ENCODE data around the gene NPB. TPM values are rescaled to one million over a fixed set of nuclear protein-coding genes. Genes with fewer than 3 reads are reported as not detected.

NPB gene
- total and polyA plus RNA-seq, 5 donors: 0.14 to 0.53 (median 0.32) TPM

DNA sequence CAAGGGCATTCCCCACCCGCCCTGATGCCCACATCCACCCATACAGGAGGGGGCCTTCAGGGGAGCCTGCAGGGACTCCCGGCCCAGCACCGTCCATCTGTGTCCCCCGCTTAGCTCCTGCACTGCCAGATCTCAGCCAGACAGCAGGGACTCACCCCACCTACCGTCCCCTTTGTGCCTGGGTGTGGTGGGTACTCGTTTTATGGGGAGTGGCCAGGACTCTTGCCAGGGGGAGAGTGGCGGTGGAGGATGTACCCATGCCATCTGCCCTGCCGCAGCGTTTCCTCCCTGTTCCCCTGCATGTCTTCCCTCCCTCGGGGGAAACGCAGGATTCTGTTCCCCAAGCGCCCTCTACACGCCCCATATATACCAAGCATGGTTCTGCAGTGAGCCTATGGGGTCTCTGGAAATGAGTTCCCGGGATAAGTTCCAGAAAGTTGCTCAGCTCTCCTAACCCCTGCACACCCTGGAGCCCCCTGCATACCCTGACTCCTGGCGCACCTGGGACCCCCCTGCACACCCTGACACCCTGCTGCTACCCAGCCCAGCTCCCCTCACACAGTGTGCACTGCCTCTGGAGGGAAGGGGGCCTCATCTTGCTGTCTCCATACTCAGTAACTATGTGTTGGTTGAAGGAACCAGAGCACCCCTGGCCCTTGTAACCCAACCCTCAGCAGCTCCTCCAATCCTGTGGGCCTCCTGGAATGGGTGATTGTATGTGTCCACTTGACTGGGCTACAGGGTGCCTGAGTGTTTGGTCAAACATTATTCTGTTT lies 29.7 kb downstream of the NPB start:
- Histone ChIP-seq H3K9me3 (ENCODE audit: control insufficient read depth, low read length) (no peaks in the 10 kb centered on the region), H3K4me3 (ENCODE audit: low read length) (no peak overlapping the region), H3K27ac (ENCODE audit: low read length) (no peak overlapping the region), H3K27me3 (ENCODE audit: control insufficient read depth, insufficient read depth) (no peaks in the 10 kb centered on the region), H3K4me1 (ENCODE audit: control insufficient read depth, insufficient read depth, low read length) (no peaks in the 10 kb centered on the region)
- ATAC-seq (no peak), DNase-seq (peak in 1 of 3 donors; percentile 21)
- intact Hi-C loops (cut with DNase I): no loop called here
- WGBS: 36% methylated on average over 15 of the region's 15 CpGs

DNA sequence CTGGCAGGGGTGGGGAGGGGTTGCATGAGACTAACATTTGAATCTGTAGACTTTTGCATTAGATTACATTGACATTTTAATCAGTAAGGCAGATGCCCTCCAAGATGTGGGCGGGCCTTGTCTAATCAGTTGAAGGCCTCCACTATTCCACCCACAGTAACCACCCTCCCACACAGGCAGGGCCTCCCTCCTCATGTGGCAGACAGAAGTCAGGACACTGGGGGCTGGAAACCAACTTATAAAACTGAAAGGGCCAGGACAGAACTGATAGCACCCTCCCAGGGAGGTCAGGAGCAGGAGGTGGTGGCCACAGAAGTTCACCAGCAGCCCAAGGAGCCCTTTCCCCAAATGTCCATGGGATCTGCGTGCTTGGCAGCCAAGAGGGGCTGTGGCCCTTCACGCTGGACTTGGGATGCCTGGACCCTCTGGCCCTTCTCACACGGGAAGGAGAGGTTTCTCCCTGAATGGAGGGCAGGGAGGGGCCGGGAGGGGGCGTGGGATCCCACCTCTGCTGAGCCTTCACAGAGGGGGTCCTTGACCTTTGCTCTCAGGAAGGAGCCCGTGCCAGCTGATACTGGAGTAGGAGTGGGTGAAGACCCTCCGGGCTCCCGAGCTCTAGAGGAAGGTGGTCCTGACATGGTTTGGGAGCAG lies 30.4 kb downstream of the NPB start:
- DNase-seq (peak in 1 of 3 donors; percentile 47), ATAC-seq (no peak)
- H3K27ac ChIP-seq (ENCODE audit: low read length): no peak overlapping the region
- H3K27me3 ChIP-seq (ENCODE audit: control insufficient read depth, insufficient read depth): no peaks in the 10 kb centered on the region
- no peaks in the 10 kb centered on the region for H3K9me3 ChIP-seq (ENCODE audit: control insufficient read depth, low read length)
- no peak overlapping the region for H3K4me3 ChIP-seq (ENCODE audit: low read length)
- 80% methylated on average over 9 of the region's 9 CpGs for WGBS
- intact Hi-C loops (cut with DNase I): no loop called here
- H3K4me1 ChIP-seq (ENCODE audit: control insufficient read depth, insufficient read depth, low read length): no peaks in the 10 kb centered on the region

DNA sequence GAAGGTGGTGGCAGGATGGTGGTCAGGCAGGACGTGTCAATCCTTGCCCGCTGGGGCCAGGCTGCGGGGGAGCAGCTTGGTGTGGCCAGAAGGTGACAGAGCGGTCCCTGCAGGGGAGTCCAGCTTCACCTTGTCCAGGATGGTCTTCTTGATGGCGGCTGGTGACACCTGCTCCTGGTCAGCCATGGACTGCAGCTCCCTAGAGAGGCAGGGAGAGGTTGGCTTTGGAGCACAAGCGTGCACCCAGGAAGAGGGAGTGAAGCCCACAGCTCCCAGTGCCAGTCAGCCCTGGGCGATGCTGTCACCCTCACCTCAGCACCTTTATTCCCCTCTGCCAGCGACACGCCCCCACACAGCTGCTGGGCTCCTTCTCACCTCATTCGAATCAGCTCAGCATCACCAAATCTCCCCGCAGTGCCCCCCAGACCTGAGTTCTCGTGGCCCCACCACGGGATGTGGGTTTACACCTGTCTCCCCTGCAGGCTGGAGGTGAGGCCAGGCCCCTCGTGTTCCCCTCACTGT lies 31.2 kb downstream of the NPB start:
- H3K27me3 ChIP-seq (ENCODE audit: control insufficient read depth, insufficient read depth): no peaks in the 10 kb centered on the region
- ATAC-seq (no peak), DNase-seq (peak in 2 of 3 donors; percentile 28 to 50)
- 87% methylated on average over 14 of the region's 14 CpGs for WGBS
- no peak overlapping the region for H3K4me3 ChIP-seq (ENCODE audit: low read length)
- H3K4me1 ChIP-seq (ENCODE audit: control insufficient read depth, insufficient read depth, low read length): no peaks in the 10 kb centered on the region
- H3K9me3 ChIP-seq (ENCODE audit: control insufficient read depth, low read length): no peaks in the 10 kb centered on the region
- no peak overlapping the region for H3K27ac ChIP-seq (ENCODE audit: low read length)
- intact Hi-C loops (cut with DNase I): no loop called here

DNA sequence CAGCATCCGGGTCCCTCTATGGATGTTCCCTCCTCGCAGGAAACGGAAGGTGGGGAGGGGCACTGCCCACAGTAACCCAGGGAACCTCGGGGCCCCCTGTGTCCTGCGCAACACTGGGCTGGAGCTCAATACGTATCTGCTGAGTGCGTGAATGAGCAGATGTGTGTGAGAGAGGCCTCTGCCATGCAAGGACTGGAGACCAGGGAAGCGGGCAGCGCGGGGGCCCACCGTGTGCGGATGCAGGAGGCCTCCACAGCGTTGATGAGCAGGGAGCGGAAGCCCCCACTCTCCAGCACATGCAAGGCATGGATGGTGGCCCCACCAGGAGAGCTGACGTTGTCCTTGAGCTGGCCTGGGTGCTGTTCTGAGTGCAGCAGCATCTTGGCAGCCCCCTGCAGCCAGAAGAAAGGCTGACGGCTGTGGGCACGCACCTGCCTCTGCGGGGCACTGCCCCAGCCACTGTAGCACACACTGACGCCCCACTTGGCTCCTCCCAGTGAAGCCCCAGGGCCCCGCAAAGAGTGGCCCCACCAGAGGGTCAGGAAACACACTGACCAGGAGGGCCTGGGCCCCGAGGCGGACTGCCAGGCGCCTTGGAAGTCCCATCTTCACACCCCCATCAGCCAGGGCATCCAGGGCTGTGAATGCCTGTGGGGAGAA lies 32.2 kb downstream of the NPB start:
- no peak overlapping the region for H3K27ac ChIP-seq (ENCODE audit: low read length)
- intact Hi-C loops (cut with DNase I): no loop called here
- H3K9me3 ChIP-seq (ENCODE audit: control insufficient read depth, low read length): no peaks in the 10 kb centered on the region
- no peaks in the 10 kb centered on the region for H3K4me1 ChIP-seq (ENCODE audit: control insufficient read depth, insufficient read depth, low read length)
- DNase-seq: peak in 1 of 3 donors; percentile 56
- 86% methylated on average over 23 of the region's 23 CpGs for WGBS
- no peak for ATAC-seq
- no peak overlapping the region for H3K4me3 ChIP-seq (ENCODE audit: low read length)
- no peaks in the 10 kb centered on the region for H3K27me3 ChIP-seq (ENCODE audit: control insufficient read depth, insufficient read depth)

DNA sequence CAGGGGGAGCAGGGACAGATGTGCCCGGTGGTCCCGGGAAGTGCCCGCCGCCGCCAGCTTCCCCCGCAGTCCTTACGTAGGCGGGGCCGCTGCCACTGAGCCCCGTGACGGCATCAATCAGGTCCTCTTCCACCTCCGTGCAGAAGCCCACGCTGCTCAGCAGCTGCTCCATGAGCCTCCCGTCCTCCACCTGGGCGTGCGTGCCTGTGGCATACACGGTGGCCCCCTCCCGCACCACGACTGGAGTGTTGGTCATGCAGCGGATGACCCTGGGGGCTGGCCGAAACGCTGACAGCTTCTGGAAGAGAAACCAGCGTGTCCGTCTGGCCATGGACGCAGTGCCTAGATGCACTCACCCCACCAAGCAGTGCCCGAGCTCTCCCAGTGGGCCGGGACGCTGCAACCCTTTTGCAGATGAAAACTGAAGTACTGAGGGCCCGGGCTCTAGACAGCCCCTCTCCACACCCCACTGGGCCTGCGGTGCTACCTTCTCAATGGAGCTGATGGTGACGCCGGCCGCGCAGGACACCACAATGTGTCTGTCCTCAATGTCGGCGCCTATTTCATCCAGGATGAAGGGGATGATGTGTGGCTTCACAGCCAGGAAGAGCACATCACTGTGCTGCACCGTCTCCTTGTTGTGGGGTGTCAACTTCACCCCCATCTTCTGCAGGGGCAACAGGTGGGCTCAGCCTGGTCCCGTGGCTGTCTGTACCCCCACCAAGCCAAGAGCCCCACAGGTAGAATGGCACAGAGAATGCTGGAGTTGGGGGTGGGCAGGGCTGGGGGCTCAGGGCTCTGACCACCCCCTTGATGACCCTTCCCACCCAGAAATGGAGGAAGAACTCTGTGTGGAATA lies 33.0 kb downstream of the NPB start:
- no peaks in the 10 kb centered on the region for H3K27me3 ChIP-seq (ENCODE audit: control insufficient read depth, insufficient read depth)
- no peak overlapping the region for H3K27ac ChIP-seq (ENCODE audit: low read length)
- ATAC-seq (no peak), DNase-seq (no peak)
- WGBS: 92% methylated on average over 38 of the region's 38 CpGs
- H3K9me3 ChIP-seq (ENCODE audit: control insufficient read depth, low read length): no peaks in the 10 kb centered on the region
- intact Hi-C loops (cut with DNase I): no loop called here
- no peak overlapping the region for H3K4me3 ChIP-seq (ENCODE audit: low read length)
- H3K4me1 ChIP-seq (ENCODE audit: control insufficient read depth, insufficient read depth, low read length): no peaks in the 10 kb centered on the region

DNA sequence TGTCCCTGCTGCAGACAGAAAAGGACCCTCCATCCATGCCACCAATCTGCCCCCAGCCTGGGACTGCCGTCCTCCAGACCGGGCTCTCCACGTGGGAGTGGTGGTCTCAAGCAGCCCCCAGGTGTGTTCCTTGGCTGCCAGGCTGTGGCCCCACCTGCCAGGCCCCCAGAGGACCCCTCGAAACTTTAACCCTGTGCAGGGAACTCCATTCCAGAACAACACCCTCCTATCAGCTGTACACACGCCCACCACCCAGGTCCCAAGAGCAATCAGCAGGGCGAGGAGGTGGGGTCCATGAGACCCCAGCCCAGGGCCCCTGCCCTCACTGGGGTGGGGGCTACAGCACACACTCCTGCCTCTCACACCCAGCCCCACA lies 33.7 kb downstream of the NPB start:
- DNase-seq: no peak
- intact Hi-C loops (cut with DNase I): no loop called here
- H3K27me3 ChIP-seq (ENCODE audit: control insufficient read depth, insufficient read depth): no peaks in the 10 kb centered on the region
- no peak overlapping the region for H3K4me3 ChIP-seq (ENCODE audit: low read length)
- no peak for ATAC-seq
- no peaks in the 10 kb centered on the region for H3K9me3 ChIP-seq (ENCODE audit: control insufficient read depth, low read length)
- WGBS: 88% methylated on average over 6 of the region's 6 CpGs
- no peak overlapping the region for H3K27ac ChIP-seq (ENCODE audit: low read length)
- H3K4me1 ChIP-seq (ENCODE audit: control insufficient read depth, insufficient read depth, low read length): no peaks in the 10 kb centered on the region

DNA sequence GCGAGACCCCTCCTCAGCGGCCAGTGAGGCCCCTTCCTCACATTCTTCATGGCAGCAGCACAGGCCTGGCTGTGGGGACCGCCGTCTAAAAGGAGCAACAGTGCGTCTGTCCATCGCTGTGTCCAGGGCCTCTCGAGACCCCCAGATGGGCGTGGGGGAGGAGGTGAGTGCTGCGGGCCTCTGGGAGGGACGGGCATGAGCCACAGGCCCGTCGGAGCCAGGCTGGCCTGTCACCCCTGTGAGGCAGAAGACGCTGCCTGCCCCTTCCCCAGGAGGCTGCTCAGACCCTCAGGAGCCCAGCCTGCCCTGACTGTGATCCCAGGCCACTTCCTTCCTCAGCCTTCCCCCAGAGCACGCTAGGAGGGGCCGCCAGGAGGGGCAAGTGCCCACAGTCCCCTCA lies 37.2 kb downstream of the NPB start:
- Histone ChIP-seq H3K27me3 (ENCODE audit: control insufficient read depth, insufficient read depth) (no peaks in the 10 kb centered on the region), H3K27ac (ENCODE audit: low read length) (no peak overlapping the region), H3K4me1 (ENCODE audit: control insufficient read depth, insufficient read depth, low read length) (no peaks in the 10 kb centered on the region), H3K9me3 (ENCODE audit: control insufficient read depth, low read length) (no peaks in the 10 kb centered on the region), H3K4me3 (ENCODE audit: low read length) (no peak overlapping the region)
- 66% methylated on average over 15 of the region's 15 CpGs for WGBS
- ATAC-seq (no peak), DNase-seq (peak in 1 of 3 donors; percentile 62)
- intact Hi-C loops (cut with DNase I): no loop called here

DNA sequence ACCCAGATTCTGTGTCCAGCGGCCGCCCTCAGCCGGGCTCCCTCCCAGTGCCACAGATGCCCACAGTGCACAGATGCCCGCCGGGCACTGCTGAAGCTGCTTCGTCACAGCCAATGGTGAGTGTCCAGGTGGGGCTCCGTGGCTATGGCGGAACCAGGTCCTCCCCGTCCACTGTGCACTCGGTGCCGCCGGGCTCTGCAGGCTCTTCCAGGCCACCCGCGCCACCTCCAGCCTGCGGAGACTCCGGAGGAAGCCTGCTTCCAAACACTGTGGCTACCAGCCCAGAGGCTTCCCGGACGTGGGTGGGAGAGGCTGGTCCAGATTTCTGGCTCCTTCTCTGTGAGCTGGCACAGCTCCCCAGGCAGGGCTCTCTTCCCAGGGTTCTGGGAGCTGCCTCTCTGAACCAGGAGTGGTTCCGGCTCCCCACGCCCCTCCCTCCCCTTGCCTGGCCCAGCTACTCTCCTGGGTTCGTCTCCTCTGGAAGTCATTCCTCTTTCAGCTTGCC lies 37.9 kb downstream of the NPB start:
- intact Hi-C loops (cut with DNase I): no loop called here
- no peaks in the 10 kb centered on the region for H3K27me3 ChIP-seq (ENCODE audit: control insufficient read depth, insufficient read depth)
- peak; percentile 34 to 73 for ATAC-seq
- H3K4me3 ChIP-seq (ENCODE audit: low read length): no peak overlapping the region
- WGBS: 68% methylated on average over 21 of the region's 21 CpGs
- H3K9me3 ChIP-seq (ENCODE audit: control insufficient read depth, low read length): no peaks in the 10 kb centered on the region
- H3K4me1 ChIP-seq (ENCODE audit: control insufficient read depth, insufficient read depth, low read length): no peaks in the 10 kb centered on the region
- H3K27ac ChIP-seq (ENCODE audit: low read length): no peak overlapping the region
- DNase-seq: peak; percentile 87 to 95 (median 95)

DNA sequence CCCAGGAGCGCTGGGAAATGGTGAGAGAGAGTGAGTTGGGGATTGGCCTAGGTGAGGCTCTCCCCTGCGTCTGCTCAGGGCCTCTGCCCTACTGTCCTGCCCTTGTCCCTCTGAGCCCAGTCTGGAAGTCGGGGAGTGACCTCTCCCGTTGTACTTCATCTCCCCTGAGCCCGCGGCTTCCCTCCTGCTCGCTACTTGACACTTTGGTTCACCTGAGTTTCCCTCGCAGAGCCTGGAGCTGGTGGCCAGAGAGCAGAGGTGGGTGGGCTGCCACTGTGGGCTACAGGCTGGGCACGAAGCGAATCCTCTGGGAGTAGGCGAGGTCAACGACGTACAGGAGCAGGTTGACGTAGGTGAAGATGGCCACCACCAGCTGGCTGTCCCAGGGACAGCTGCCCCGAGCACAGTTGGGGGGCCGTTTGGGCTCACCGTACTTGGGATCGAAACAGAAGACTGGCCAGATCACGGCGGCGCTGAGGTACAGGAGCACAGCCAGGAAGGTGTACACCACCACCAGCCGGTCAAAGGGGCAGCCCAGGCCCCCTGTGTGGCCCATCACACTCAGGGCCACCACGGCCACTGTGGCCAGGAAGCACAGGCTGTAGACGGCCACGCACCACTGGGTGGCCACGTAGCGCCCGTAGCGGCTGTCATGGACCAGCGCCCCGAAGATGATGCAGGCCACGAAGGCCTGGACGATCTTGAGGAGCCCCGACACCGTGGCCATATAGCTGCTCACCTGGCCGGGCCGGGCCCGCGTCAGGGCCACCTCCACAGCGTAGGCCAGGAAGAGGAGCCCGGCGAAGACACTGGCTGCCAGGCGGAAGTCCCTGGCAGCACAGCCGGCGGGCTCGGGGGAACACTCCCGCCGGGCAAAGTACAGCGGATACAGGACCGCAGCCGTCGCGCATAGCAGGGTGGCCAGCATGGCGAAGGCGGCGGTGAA lies 38.8 kb downstream of the NPB start:
- intact Hi-C loops (cut with DNase I): no loop called here
- ATAC-seq (no peak), DNase-seq (peak in 2 of 3 donors; percentile 49 to 68)
- Histone ChIP-seq H3K27ac (ENCODE audit: low read length) (no peak overlapping the region), H3K4me3 (ENCODE audit: low read length) (no peak overlapping the region), H3K9me3 (ENCODE audit: control insufficient read depth, low read length) (no peaks in the 10 kb centered on the region), H3K27me3 (ENCODE audit: control insufficient read depth, insufficient read depth) (no peaks in the 10 kb centered on the region), H3K4me1 (ENCODE audit: control insufficient read depth, insufficient read depth, low read length) (no peaks in the 10 kb centered on the region)
- 90% methylated on average over 56 of the region's 56 CpGs for WGBS

Data from right cardiac atrium (tissue), 5 donors.